ENCODE data around the gene PYCR2.

Gene PYCR2

GRCh38 chr1:225917536-225917935 is 6.5 kb downstream of the PYCR2 start:
- no peak for DNase-seq

GRCh38 chr1:225917101-225917500 is 6.9 kb downstream of the PYCR2 start:
- DNase-seq: no peak

GRCh38 chr1:225915538-225915991 is 8.5 kb downstream of the PYCR2 start:
- no peak for DNase-seq

GRCh38 chr1:225914947-225915346 is 9.1 kb downstream of the PYCR2 start:
- DNase-seq: no peak

- no peak for DNase-seq
Measured at GRCh38 chr1:225914391-225914790, 9.7 kb downstream of the PYCR2 start.

- peak; percentile 73 for DNase-seq
Measured at GRCh38 chr1:225911191-225912130, 12.6 kb downstream of the PYCR2 start.

GRCh38 chr1:225909477-225909876 is 14.6 kb downstream of the PYCR2 start:
- no peak for DNase-seq

- no peak for DNase-seq
Measured at GRCh38 chr1:225908773-225909172, 15.3 kb downstream of the PYCR2 start.

GRCh38 chr1:225908013-225908640 is 15.9 kb downstream of the PYCR2 start:
- no peak for DNase-seq

GRCh38 chr1:225907341-225907740 is 16.7 kb downstream of the PYCR2 start:
- no peak for DNase-seq

- no peak for DNase-seq
Measured at GRCh38 chr1:225906467-225906866, 17.6 kb downstream of the PYCR2 start.

GRCh38 chr1:225903623-225904022 is 20.4 kb downstream of the PYCR2 start:
- DNase-seq: no peak

GRCh38 chr1:225899044-225899925 is 24.8 kb downstream of the PYCR2 start:
- no peak for DNase-seq

- peak; percentile 56 for DNase-seq
Measured at GRCh38 chr1:225897595-225898514, 26.2 kb downstream of the PYCR2 start.

GRCh38 chr1:225896937-225897549 is 27.0 kb downstream of the PYCR2 start:
- peak; percentile 89 for DNase-seq

GRCh38 chr1:225896494-225896893 is 27.6 kb downstream of the PYCR2 start:
- no peak for DNase-seq

- DNase-seq: no peak
Measured at GRCh38 chr1:225892307-225892706, 31.7 kb downstream of the PYCR2 start.

- no peak for DNase-seq
Measured at GRCh38 chr1:225891229-225891972, 32.6 kb downstream of the PYCR2 start.

GRCh38 chr1:225890346-225891228 is 33.5 kb downstream of the PYCR2 start:
- no peak for DNase-seq

GRCh38 chr1:225889743-225890142 is 34.3 kb downstream of the PYCR2 start:
- DNase-seq: no peak
